Transverse colon (tissue), 4 donors: ENCODE measurements around the gene SPATA16. TPM values are rescaled to one million over a fixed set of nuclear protein-coding genes. Genes with fewer than 3 reads are reported as not detected.
"Not testable (repeated sequence)": the region's sequence is repeated elsewhere in the genome, so short reads cannot be mapped to it uniquely, and the experiment has no call there.

Source experiments
- DNase-seq: peaks from one replicate; pipeline ENCODE4 v3.0.0-alpha.2; 2019
- H3K27ac ChIP-seq, 4 donors: fragments of 200-600 bp; sonication (generic); 2 replicates each; pipeline ENCODE4 v1.5.1; 2016 to 2018; ENCODE audit warnings: inconsistent platforms in 4 of 4
- H3K27me3 ChIP-seq: fragments of 200-600 bp; sonication (generic); 2 replicates; pipeline ENCODE4 v1.5.1; 2017; ENCODE audit warnings: inconsistent platforms
- H3K36me3 ChIP-seq, 4 donors: fragments of 200-600 bp; sonication (generic); 2 replicates each; pipeline ENCODE4 v1.5.1; 2017 to 2019; ENCODE audit warnings: inconsistent platforms in 4 of 4
- H3K4me1 ChIP-seq, 4 donors: fragments of 200-600 bp; sonication (generic); 2 replicates each; pipeline ENCODE4 v1.5.1; 2017 to 2020; ENCODE audit warnings: inconsistent platforms in 4 of 4
- H3K4me3 ChIP-seq, 4 donors: fragments of 200-600 bp; sonication (generic); 1 replicate in 1 of 4; 2 replicates in 3 of 4; pipeline versions ENCODE4 v1.5.1 to v1.6.1; 2017 to 2019; ENCODE audit warnings: inconsistent platforms in 4 of 4
- H3K9me3 ChIP-seq, 2 donors: fragments of 200-600 bp; sonication (generic); 2 replicates each; pipeline ENCODE4 v1.5.1; 2017 to 2019; ENCODE audit warnings: inconsistent platforms in 2 of 2
- EP300 ChIP-seq: sonication (generic); formaldehyde crosslinking; IDR thresholded peaks from one replicate; pipeline ENCODE4 v1.6.1; 2017; ENCODE audit warnings: antibody characterized with exemption, low read depth
- POLR2A ChIP-seq: fragments of 450-650 bp; IDR thresholded peaks from one replicate; pipeline ENCODE4 v1.6.1; 2016; ENCODE audit warnings: antibody characterized with exemption, mild to moderate bottlenecking, moderate library complexity
- POLR2AphosphoS5 ChIP-seq, 3 donors: sonication (generic); formaldehyde crosslinking; IDR thresholded peaks; one replicate each; pipeline ENCODE4 v1.6.1; 2016; ENCODE audit warnings: antibody characterized with exemption in 3 of 3
- WGBS, 2 donors: methylation state at CpG; one replicate each; pipeline ENCODE4 v1.1.5; 2018; ENCODE audit warnings: low coverage in 1 of 2; 5-methylcytosine and 5-hydroxymethylcytosine counted together
- in situ Hi-C, 4 donors: fragments of 200-750 bp; cut with MboI; loops; one replicate each; pipeline versions ENCODE4 v1.15.0 to v1.15.1; 2017; ENCODE audit warnings: low sequenced_read_pairs in 3 of 4, low pct_ligation_motif_present in 1 of 4, low pct_unique_long_range_greater_than_20kb in 1 of 4
- intact Hi-C: fragments of 100-400 bp; cut with DNase I; formaldehyde crosslinking; loops from one replicate; pipeline ENCODE4 v1.15.1; 2023; ENCODE audit warnings: low total_unique reads
- total RNA-seq, 4 donors: library from RNA; depleted of rRNA; stranded (reverse); fragments of >200 nt; gene quantifications; one replicate each; pipeline ENCODE4 v1.1.0, GENCODE V29; 2016
- TF ChIP-seq, protein P1 (sequence below), 5 experiments: fragments of 200-600 bp in 3 of 5; fragments of 450-650 bp in 2 of 5; sonication (generic) in 3 of 5; IDR thresholded peaks; 1 replicate in 2 of 5; 2 replicates in 3 of 5; pipeline ENCODE4 v1.5.1; 2016 to 2017; ENCODE audit warnings: antibody characterized with exemption in 5 of 5, inconsistent platforms in 3 of 5, mild to moderate bottlenecking in 2 of 5, moderate library complexity in 1 of 5

SPATA16 gene
- total RNA-seq, 4 donors from 2014 or later = not detected

GRCh38 chr3:172892158-172892557, 248.9 kb downstream of the SPATA16 start:
- no peaks in the 10 kb centered on the region for H3K27me3 ChIP-seq
- in situ Hi-C loops = no loop called here
- H3K36me3 ChIP-seq = no peaks in the 10 kb centered on the region
- intact Hi-C loops = no loop called here
- DNase-seq = no peak
- no peak overlapping the region for H3K4me3 ChIP-seq
- 28 to 61% methylated on average over 2 of the region's 2 CpGs for WGBS, 2 donors
- no peak overlapping the region for H3K27ac ChIP-seq
- no peaks in the 10 kb centered on the region for H3K9me3 ChIP-seq
- TF ChIP-seq, protein P1, sequence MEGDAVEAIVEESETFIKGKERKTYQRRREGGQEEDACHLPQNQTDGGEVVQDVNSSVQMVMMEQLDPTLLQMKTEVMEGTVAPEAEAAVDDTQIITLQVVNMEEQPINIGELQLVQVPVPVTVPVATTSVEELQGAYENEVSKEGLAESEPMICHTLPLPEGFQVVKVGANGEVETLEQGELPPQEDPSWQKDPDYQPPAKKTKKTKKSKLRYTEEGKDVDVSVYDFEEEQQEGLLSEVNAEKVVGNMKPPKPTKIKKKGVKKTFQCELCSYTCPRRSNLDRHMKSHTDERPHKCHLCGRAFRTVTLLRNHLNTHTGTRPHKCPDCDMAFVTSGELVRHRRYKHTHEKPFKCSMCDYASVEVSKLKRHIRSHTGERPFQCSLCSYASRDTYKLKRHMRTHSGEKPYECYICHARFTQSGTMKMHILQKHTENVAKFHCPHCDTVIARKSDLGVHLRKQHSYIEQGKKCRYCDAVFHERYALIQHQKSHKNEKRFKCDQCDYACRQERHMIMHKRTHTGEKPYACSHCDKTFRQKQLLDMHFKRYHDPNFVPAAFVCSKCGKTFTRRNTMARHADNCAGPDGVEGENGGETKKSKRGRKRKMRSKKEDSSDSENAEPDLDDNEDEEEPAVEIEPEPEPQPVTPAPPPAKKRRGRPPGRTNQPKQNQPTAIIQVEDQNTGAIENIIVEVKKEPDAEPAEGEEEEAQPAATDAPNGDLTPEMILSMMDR (IDR thresholded peaks at IDR 0.05) = no peak
- TF ChIP-seq POLR2A (no peak), EP300 (no peak), POLR2AphosphoS5 (IDR thresholded peaks at IDR 0.05) (no peak)
- no peaks in the 10 kb centered on the region for H3K4me1 ChIP-seq

- no peaks in the 10 kb centered on the region for H3K9me3 ChIP-seq
- no peak overlapping the region for H3K27ac ChIP-seq
- DNase-seq = no peak
- in situ Hi-C loops = no loop called here
- TF ChIP-seq, protein P1 (IDR thresholded peaks at IDR 0.05) = no peak
- TF ChIP-seq POLR2AphosphoS5 (IDR thresholded peaks at IDR 0.05) (no peak), EP300 (no peak), POLR2A (no peak)
- WGBS, 2 donors = 61 to 64% methylated on average over 2 of the region's 2 CpGs
- no peaks in the 10 kb centered on the region for H3K4me1 ChIP-seq
- intact Hi-C loops = no loop called here
- no peaks in the 10 kb centered on the region for H3K36me3 ChIP-seq
- no peak overlapping the region for H3K4me3 ChIP-seq
- no peaks in the 10 kb centered on the region for H3K27me3 ChIP-seq
Measured at GRCh38 chr3:172885704-172886103, 255.3 kb downstream of the SPATA16 start.

- Histone ChIP-seq H3K4me1 (no peaks in the 10 kb centered on the region), H3K9me3 (no peaks in the 10 kb centered on the region), H3K27me3 (no peaks in the 10 kb centered on the region), H3K36me3 (no peaks in the 10 kb centered on the region), H3K27ac (no peak overlapping the region), H3K4me3 (no peak overlapping the region)
- intact Hi-C loops = no loop called here
- 60 to 82% methylated on average over 1 of the region's 1 CpG for WGBS, 2 donors
- no peak for TF ChIP-seq EP300
- TF ChIP-seq, protein P1 (IDR thresholded peaks at IDR 0.05) = no peak
- no peak for TF ChIP-seq POLR2AphosphoS5 (IDR thresholded peaks at IDR 0.05)
- no peak for TF ChIP-seq POLR2A
- no peak for DNase-seq
- in situ Hi-C loops = no loop called here
Measured at GRCh38 chr3:172882563-172882962, 258.5 kb downstream of the SPATA16 start.

DNA sequence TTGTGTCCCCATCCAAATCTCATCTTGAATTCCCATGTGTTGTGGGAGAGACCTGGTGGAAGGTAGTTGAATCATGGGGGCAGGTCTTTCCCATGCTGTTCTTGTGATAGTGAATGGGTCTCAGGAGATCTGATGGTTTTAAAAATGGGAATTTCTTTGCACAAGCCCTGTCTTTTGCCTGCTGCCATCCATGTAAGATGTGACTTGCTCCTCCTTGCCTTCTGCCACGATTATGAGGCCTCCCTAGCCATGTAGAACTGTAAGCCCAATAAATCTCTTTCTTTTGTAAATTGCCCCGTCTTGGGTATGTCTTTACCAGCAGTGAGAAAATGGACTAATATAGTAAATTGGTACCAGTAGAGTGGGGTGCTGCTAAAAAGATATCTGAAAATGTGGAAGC, 261.7 kb downstream of the SPATA16 start:
- WGBS, 2 donors = 68 to 92% methylated on average over 2 of the region's 2 CpGs
- H3K27ac ChIP-seq, H3K27me3 ChIP-seq, DNase-seq, H3K4me3 ChIP-seq, H3K4me1 ChIP-seq, H3K9me3 ChIP-seq, intact Hi-C loops, in situ Hi-C loops, H3K36me3 ChIP-seq: not testable (repeated sequence)

DNA sequence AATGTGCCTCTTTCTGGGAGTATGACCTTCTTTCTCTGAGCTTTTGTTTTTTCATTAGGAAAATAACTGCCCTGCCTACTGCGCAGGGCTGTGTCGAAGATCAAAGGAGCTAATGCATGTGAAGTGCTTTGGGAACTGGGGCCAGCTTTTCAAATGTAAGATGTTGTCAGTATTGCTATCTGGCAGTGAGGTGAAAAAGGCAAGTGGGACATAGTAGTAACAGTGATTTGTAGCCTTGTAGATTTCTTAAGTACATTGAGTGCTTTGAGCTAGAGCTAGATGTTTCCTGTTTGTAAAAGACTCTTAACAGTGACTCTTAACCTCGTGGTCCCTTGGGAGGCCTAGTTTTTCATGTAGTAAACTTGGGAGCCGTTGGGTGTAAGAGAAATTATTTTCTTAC, 264.0 kb downstream of the SPATA16 start:
- no peaks in the 10 kb centered on the region for H3K9me3 ChIP-seq
- in situ Hi-C loops = no loop called here
- TF ChIP-seq EP300 (no peak), POLR2A (no peak), POLR2AphosphoS5 (IDR thresholded peaks at IDR 0.05) (no peak)
- TF ChIP-seq, protein P1 (IDR thresholded peaks at IDR 0.05) = no peak
- no peaks in the 10 kb centered on the region for H3K27me3 ChIP-seq
- 67% methylated on average over 3 to 4 of the region's 4 CpGs for WGBS, 2 donors
- no peak overlapping the region for H3K27ac ChIP-seq
- no peak overlapping the region for H3K4me3 ChIP-seq
- DNase-seq = no peak
- H3K4me1 ChIP-seq = peaks cover 0 to 7% (median 0%) of the 10 kb centered on the region in 4 donors
- H3K36me3 ChIP-seq = no peaks in the 10 kb centered on the region
- intact Hi-C loops = no loop called here
